OCI-LY1 (cell line): ENCODE measurements around the gene CDKL5.

Experiments used
- H2AFZ ChIP-seq: fragments of 200-600 bp; sonication (generic), shearing (Covaris generic); 2 replicates; pipeline ENCODE4 v1.6.0; 2014; ENCODE audit warnings: antibody characterized with exemption, mild to moderate bottlenecking, low read length
- H3F3A ChIP-seq: fragments of 200-600 bp; sonication (generic), shearing (Covaris generic); 2 replicates; pipeline ENCODE4 v1.6.0; 2014; ENCODE audit warnings: mild to moderate bottlenecking, antibody characterized with exemption, low read length, moderate library complexity; ENCODE audit not compliant: insufficient read depth
- H3K27ac ChIP-seq: fragments of 200-600 bp; sonication (generic); 2 replicates; pipeline ENCODE4 v1.5.1; 2014; ENCODE audit warnings: low read length, mixed run types, mild to moderate bottlenecking, low read depth; ENCODE audit not compliant: poor library complexity, severe bottlenecking
- H3K27me3 ChIP-seq: fragments of 200-600 bp; sonication (generic); 2 replicates; pipeline ENCODE4 v1.6.0; 2014; ENCODE audit warnings: antibody characterized with exemption, mild to moderate bottlenecking, low read length, moderate library complexity; ENCODE audit not compliant: insufficient read depth
- H3K36me3 ChIP-seq: fragments of 200-600 bp; sonication (generic); 2 replicates; pipeline ENCODE4 v1.6.1; 2014; ENCODE audit warnings: mild to moderate bottlenecking, antibody characterized with exemption, low read length, moderate library complexity, mixed read lengths; ENCODE audit not compliant: insufficient read depth
- H3K4me1 ChIP-seq: fragments of 200-600 bp; sonication (generic); 2 replicates; pipeline ENCODE4 v1.5.1; 2014; ENCODE audit warnings: mild to moderate bottlenecking, low read length, moderate library complexity; ENCODE audit not compliant: insufficient read depth, severe bottlenecking
- H3K4me2 ChIP-seq: fragments of 200-600 bp; sonication (generic), shearing (Covaris generic); 2 replicates; pipeline ENCODE4 v1.6.1; 2014; ENCODE audit warnings: low read length
- H3K4me3 ChIP-seq: fragments of 200-600 bp; sonication (generic); 2 replicates; pipeline ENCODE4 v1.5.1; 2014; ENCODE audit warnings: low read length, low read depth, mild to moderate bottlenecking, mixed read lengths; ENCODE audit not compliant: poor library complexity, severe bottlenecking
- H3K79me2 ChIP-seq: fragments of 200-600 bp; shearing (Covaris generic); 2 replicates; pipeline ENCODE4 v1.6.1; 2016; ENCODE audit warnings: mixed run types, low read length, mixed read lengths; ENCODE audit not compliant: insufficient read depth
- H3K9ac ChIP-seq: fragments of 200-600 bp; sonication (generic), shearing (Covaris generic); 2 replicates; pipeline ENCODE4 v1.6.1; 2014; ENCODE audit warnings: mild to moderate bottlenecking, low read length, mixed read lengths
- H3K9me2 ChIP-seq: fragments of 200-600 bp; sonication (generic), shearing (Covaris generic); 2 replicates; pipeline ENCODE4 v1.6.1; 2014; ENCODE audit warnings: low read depth, mild to moderate bottlenecking, low read length, mixed read lengths
- H3K9me3 ChIP-seq: fragments of 200-600 bp; shearing (Covaris generic); 2 replicates; pipeline ENCODE4 v1.6.1; 2014; ENCODE audit warnings: low read length, mixed read lengths
- H4K20me1 ChIP-seq: fragments of 200-600 bp; sonication (generic), shearing (Covaris generic); 2 replicates; pipeline ENCODE4 v1.6.0; 2016; ENCODE audit warnings: mild to moderate bottlenecking, low read length; ENCODE audit not compliant: insufficient read depth
- CTCF ChIP-seq: fragments of 200-600 bp; sonication (generic), shearing (Covaris generic); IDR thresholded peaks from 2 replicates; pipeline ENCODE4 v1.5.1; 2017; ENCODE audit warnings: mild to moderate bottlenecking, antibody characterized with exemption, low read length, moderate library complexity, mixed read lengths
- EZH2 ChIP-seq: fragments of 200-600 bp; sonication (generic), shearing (Covaris generic); IDR thresholded peaks from 2 replicates; pipeline ENCODE4 v1.8.0; 2017; ENCODE audit warnings: borderline replicate concordance, mixed run types, mild to moderate bottlenecking, antibody characterized with exemption, low read length, moderate library complexity, mixed read lengths

The CDKL5 gene

DNA sequence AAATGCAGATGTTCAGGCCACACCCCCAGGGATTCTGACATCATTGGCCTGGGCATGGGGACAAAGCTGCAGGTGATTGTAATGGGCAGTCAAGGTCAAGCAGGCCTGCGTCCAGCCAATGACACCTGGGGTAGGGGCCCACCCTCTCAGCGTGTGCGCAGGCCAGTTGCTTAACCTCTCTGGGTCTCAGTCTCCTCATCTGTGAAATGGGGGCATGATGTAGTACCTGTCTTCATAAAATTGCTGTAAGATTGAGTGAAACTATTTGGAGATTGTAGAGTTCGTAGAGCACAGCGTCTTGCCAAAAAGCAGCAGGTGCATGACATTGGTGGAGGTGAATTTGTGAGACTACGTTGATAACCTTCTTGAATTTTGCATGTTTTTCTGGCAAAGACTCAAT lies 225.3 kb downstream of the CDKL5 start:
- no peaks in the 10 kb centered on the region for H3K36me3 ChIP-seq
- H3K9me3 ChIP-seq, result no peaks in the 10 kb centered on the region
- no peaks in the 10 kb centered on the region for H3F3A ChIP-seq
- no peak for TF ChIP-seq EZH2
- no peak for TF ChIP-seq CTCF
- H3K9me2 ChIP-seq, result no peaks in the 10 kb centered on the region
- H3K9ac ChIP-seq, result no peak overlapping the region
- no peaks in the 10 kb centered on the region for H4K20me1 ChIP-seq
- H2AFZ ChIP-seq, result no peak overlapping the region
- H3K4me2 ChIP-seq, result no peak overlapping the region
- no peaks in the 10 kb centered on the region for H3K4me1 ChIP-seq
- no peaks in the 10 kb centered on the region for H3K27me3 ChIP-seq
- no peaks in the 10 kb centered on the region for H3K79me2 ChIP-seq
- no peak overlapping the region for H3K27ac ChIP-seq
- no peak overlapping the region for H3K4me3 ChIP-seq

GRCh38 chrX:18652636-18653035 lies 227.2 kb downstream of the CDKL5 start:
- Histone ChIP-seq H3K9me2 (no peaks in the 10 kb centered on the region), H3K4me2 (no peak overlapping the region), H3K9ac (no peak overlapping the region), H3K4me1 (no peaks in the 10 kb centered on the region), H3K27ac (no peak overlapping the region), H4K20me1 (no peaks in the 10 kb centered on the region), H3K4me3 (no peak overlapping the region), H2AFZ (no peak overlapping the region), H3K27me3 (no peaks in the 10 kb centered on the region), H3K79me2 (no peaks in the 10 kb centered on the region), H3K36me3 (no peaks in the 10 kb centered on the region), H3K9me3 (no peaks in the 10 kb centered on the region), H3F3A (no peaks in the 10 kb centered on the region)
- TF ChIP-seq EZH2 (no peak), CTCF (no peak)

DNA sequence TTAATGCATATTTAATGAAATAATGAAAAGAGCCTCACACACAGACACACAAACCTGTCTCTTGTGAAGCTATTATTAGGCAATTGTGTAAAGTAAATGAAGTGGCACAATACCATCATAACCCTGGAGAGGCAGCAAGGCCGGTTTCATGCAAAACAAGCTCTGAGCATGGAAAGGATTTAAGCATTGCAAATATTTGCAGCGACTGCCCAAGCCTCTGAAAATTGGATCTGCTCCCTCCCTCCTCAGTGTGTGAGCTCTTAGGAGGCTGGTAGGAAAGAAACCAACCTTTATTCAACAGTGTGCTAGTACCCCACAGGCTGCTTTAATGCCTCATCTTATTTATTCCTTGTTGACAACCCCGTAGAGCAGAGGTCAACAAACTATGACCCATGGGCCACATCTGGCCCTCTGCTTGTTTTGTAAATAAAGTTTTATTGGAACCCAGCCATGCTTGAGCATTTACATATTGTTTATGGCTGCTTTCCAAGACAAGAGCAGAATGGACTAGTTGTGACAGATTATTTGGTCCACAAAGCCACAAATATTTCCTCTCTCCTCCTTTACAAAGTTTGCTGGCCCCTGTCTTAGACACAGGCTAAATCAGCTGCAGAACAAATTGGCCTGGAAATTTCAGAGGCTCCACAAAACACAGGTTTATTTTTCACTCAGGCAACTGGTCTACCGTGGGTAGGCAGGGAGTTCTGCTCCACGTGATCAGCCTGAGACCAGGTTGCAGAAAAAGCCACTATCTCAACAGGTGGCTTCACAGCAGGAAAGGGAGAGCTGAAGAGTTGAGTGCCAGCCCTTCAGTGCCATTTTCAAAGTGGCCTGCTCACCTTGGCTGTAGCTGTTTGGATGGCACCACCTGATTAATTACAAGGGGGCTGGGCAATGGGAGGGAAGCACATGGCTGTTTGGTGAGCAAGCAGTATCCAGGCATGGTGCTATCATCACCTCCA lies 229.7 kb downstream of the CDKL5 start:
- H3K9ac ChIP-seq, result no peak overlapping the region
- H3K4me1 ChIP-seq, result no peaks in the 10 kb centered on the region
- no peak overlapping the region for H3K4me2 ChIP-seq
- H3F3A ChIP-seq, result no peaks in the 10 kb centered on the region
- no peak overlapping the region for H2AFZ ChIP-seq
- H3K4me3 ChIP-seq, result no peak overlapping the region
- TF ChIP-seq EZH2 (no peak), CTCF (no peak)
- no peaks in the 10 kb centered on the region for H3K36me3 ChIP-seq
- no peaks in the 10 kb centered on the region for H3K27me3 ChIP-seq
- no peaks in the 10 kb centered on the region for H3K9me2 ChIP-seq
- no peaks in the 10 kb centered on the region for H3K79me2 ChIP-seq
- H4K20me1 ChIP-seq, result no peaks in the 10 kb centered on the region
- H3K9me3 ChIP-seq, result no peaks in the 10 kb centered on the region
- H3K27ac ChIP-seq, result no peak overlapping the region
